ENCODE data around the gene ITGB7. TPM values are rescaled to one million over a fixed set of nuclear protein-coding genes. Genes with fewer than 3 reads are reported as not detected.

ITGB7 gene
- total and polyA plus RNA-seq, 2 of the 4 experiments (the other 2 are of a cell fraction): 0.18 to 0.44 TPM

DNA sequence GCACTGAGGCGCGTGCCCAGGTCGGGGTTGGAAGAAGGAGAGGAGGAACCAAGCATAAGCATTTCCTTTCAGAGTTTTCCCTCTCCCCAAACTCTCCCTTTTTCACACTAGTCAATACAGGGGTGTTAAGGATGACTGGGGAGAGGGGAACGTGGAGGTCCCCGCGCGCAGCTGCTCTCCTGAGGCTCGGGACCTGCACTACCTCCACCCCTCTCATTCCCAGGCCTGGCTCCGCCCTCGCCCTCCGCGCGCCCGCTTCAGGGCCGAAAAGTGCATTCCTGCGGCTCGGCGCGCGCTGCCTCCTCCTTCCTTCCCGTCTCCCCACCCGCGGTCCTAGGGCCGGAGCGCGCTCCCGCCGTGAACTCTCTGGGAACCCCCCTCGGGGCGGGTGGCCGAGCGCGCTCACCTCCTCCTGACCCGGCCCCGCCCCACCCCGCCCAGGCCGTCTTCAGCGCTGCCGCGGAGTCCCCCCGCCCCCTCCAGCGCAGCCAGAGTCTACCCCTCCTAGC is 13.7 kb upstream of the ITGB7 start:
- TF ChIP-seq MAZ (IDR thresholded peaks at IDR 0.05; ENCODE audit: borderline replicate concordance, low read depth, low read length) (peak; percentile 94), MXI1 (IDR thresholded peaks at IDR 0.05; ENCODE audit: borderline replicate concordance, low read depth, low read length) (no peak), RFX5 (IDR thresholded peaks at IDR 0.05; ENCODE audit: low read depth, low read length) (no peak), BHLHE40 (IDR thresholded peaks at IDR 0.05; ENCODE audit: low read depth, low read length) (no peak)
- TF ChIP-seq, protein P1, sequence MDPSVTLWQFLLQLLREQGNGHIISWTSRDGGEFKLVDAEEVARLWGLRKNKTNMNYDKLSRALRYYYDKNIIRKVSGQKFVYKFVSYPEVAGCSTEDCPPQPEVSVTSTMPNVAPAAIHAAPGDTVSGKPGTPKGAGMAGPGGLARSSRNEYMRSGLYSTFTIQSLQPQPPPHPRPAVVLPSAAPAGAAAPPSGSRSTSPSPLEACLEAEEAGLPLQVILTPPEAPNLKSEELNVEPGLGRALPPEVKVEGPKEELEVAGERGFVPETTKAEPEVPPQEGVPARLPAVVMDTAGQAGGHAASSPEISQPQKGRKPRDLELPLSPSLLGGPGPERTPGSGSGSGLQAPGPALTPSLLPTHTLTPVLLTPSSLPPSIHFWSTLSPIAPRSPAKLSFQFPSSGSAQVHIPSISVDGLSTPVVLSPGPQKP (IDR thresholded peaks at IDR 0.05; ENCODE audit: borderline replicate concordance, low read depth, low read length): no peak
- H2AK9ac ChIP-seq (replicated peaks; ENCODE audit: low read depth, low read length, poor library complexity): peak overlapping the region; percentile 73
- H3K27ac ChIP-seq (ENCODE audit: insufficient read depth, low read length): peak overlapping the region; percentile 94
- H3K9me3 ChIP-seq (ENCODE audit: control insufficient read depth, insufficient read depth, low read length): no peaks in the 10 kb centered on the region
- peaks cover 34% of the 10 kb centered on the region for H3K9me1 ChIP-seq (ENCODE audit: insufficient read depth, low read length)
- H2BK20ac ChIP-seq (ENCODE audit: low read depth, low read length): no peak overlapping the region
- in situ Hi-C loops (cut with MboI; ENCODE audit: low sequenced_read_pairs): no loop called here
- H3K27me3 ChIP-seq (ENCODE audit: control insufficient read depth, insufficient read depth, low read length): no peaks in the 10 kb centered on the region
- no peak overlapping the region for H2BK15ac ChIP-seq (ENCODE audit: low read depth, low read length)
- peak overlapping the region; percentile 94 for H2AFZ ChIP-seq (replicated peaks; ENCODE audit: low read length, poor library complexity)
- H3K4me2 ChIP-seq (ENCODE audit: low read depth, low read length): peak overlapping the region; percentile 91
- H4K8ac ChIP-seq (ENCODE audit: low read depth in 2 of 2, low read length in 2 of 2): peak overlapping the region; percentile 94 to 97; a peak in 3 of 4 replicates
- CTCF ChIA-PET: no interaction called here
- H2BK120ac ChIP-seq (ENCODE audit: low read depth, low read length): no peak overlapping the region
- peak overlapping the region; percentile 98 for H2BK5ac ChIP-seq (ENCODE audit: low read depth, low read length, poor library complexity, severe bottlenecking)
- intact Hi-C loops (cut with micrococcal nuclease): loop anchor here (2.0 kb wide), 1 partner anchor 78 kb away; the partner anchor contains the start of gene MYG1
- no peak overlapping the region for H4K5ac ChIP-seq (ENCODE audit: low read depth, low read length)
- H3K23ac ChIP-seq (ENCODE audit: low read depth, low read length): peak overlapping the region; percentile 54; the same call in 1 of the 2 replicates
- H2AK5ac ChIP-seq (ENCODE audit: low read depth, low read length): no peak overlapping the region
- peak overlapping the region; percentile 54 for H3K9ac ChIP-seq (ENCODE audit: low read depth, low read length)
- peaks cover 11% of the 10 kb centered on the region for H4K20me1 ChIP-seq (ENCODE audit: insufficient read depth, low read length)
- peak overlapping the region; percentile 75; the same call in 1 of the 2 replicates for H3K14ac ChIP-seq (replicated peaks; ENCODE audit: low read depth, low read length)
- DNase-seq (peak; percentile 90), ATAC-seq (ENCODE audit: low read depth) (peak; percentile 68)
- H3K18ac ChIP-seq (ENCODE audit: low read depth, low read length): no peak overlapping the region; the same call in 1 of the 2 replicates
- no TSS peak for BruUV-seq (replicated peaks)
- dilution Hi-C loops (cut with HindIII; ENCODE audit: low sequenced_read_pairs, unreplicated experiment): no loop called here
- POLR2A ChIA-PET (ENCODE audit: unreplicated experiment): interaction anchor here (0.7 kb wide), 2 partner anchors 8 to 59 kb away, joined by 3 read pairs; no protein-coding TSS in a partner anchor
- 0% methylated on average over 7 of the region's 42 CpGs; no CpG with 5 or more reads in 1 of the 2 experiments for WGBS, 2 experiments (ENCODE audit: extremely low coverage in 2 of 2, insufficient read length in 1 of 2)
- H3K4me3 ChIP-seq (ENCODE audit: insufficient read depth, low read depth, low read length): peak overlapping the region; percentile 53
- H4K91ac ChIP-seq (ENCODE audit: insufficient read depth, low read depth, low read length): peak overlapping the region; percentile 66; the same call in 1 of the 2 replicates
- peaks cover 23 to 77% of the 10 kb centered on the region in 2 experiments for H3K79me1 ChIP-seq (ENCODE audit: low read depth in 1 of 2, low read length in 2 of 2)
- no peaks in the 10 kb centered on the region for H3K36me3 ChIP-seq (ENCODE audit: control insufficient read depth, insufficient read depth, low read length)
- H3K4ac ChIP-seq (ENCODE audit: low read depth, low read length): peak overlapping the region; percentile 44
- peaks cover 48% of the 10 kb centered on the region for H3K4me1 ChIP-seq (ENCODE audit: control insufficient read depth, insufficient read depth, low read length)
- H3K56ac ChIP-seq (ENCODE audit: extremely low read depth, insufficient read depth, low read length): peak overlapping the region; percentile 37; the same call in 1 of the 2 replicates
